ENCODE measurements around the gene CTDP1.

The CTDP1 gene

DNA sequence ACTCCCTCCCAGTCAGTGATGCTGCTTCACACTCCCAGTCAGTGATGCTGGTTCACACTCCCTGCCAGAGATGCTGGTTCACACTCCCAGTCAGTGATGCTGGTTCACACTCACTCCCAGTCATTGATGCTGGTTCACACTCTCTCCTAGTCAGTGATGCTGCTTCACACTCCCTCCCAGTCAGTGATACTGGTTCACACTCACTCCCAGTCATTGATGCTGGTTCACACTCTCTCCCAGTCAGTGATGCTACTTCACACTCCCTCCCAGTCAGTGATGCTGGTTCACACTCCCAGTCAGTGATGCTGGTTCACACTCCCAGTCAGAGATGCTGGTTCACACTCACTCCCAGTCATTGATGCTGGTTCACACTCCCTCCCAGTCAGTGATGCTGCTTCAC, 83.8 kb downstream of the CTDP1 start:
- DNase-seq (ENCODE audit: low read depth): no peak

DNA sequence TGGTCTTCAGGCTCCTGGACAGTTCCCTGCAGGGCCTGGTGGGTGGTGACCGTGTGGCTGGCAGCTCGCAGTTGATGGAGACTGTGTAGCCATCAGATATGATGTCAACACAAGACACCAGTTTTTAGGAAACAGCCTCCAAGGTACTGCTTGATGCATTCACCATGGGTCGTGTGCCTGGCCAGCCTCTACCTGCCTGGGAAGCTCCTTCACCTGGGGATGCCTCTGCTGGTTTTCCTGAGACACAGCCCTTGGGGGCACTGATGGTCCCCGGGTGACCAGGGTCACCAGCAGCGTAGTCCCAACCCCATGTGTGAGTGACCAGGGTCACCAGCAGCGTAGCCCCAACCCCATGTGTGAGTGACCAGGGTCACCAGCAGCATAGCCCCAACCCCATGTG, 84.5 kb downstream of the CTDP1 start:
- no peak for DNase-seq (ENCODE audit: low read depth)

DNA sequence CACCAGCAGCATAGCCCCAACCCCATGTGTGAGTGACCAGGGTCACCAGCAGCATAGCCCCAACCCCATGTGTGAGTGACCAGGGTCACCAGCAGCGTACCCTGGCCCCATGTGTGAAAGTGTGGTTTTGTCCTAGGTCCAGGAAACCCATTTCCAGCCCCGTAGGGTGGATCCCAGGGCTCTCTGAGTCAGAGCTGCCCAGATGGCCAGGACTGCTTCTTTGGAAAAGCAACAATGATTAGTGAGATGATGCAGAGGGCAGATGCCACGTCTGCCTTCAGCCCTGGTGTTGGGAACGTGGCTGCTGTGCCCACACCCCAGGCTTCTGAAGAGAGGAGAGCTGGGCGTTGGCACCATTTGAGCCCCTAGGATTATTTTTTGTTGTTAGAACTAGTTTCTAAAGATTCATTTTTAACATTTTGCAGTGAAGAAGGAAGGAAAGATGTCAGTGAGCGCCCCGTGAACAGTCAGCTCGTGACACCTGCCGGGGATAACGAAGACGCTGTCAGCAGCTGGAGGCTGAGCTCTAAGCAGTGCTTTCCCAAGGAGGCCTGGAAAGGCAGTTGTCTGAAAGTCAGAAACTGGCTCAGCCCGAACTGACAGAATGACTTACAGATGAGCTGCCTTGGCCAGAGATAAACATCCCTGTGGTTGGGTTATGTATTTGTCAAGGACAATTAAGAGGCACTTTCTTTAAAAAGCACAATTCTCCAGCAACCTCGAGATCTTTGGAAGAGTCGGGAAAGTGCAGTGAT, 86.1 kb downstream of the CTDP1 start:
- no peak for DNase-seq (ENCODE audit: low read depth)

DNA sequence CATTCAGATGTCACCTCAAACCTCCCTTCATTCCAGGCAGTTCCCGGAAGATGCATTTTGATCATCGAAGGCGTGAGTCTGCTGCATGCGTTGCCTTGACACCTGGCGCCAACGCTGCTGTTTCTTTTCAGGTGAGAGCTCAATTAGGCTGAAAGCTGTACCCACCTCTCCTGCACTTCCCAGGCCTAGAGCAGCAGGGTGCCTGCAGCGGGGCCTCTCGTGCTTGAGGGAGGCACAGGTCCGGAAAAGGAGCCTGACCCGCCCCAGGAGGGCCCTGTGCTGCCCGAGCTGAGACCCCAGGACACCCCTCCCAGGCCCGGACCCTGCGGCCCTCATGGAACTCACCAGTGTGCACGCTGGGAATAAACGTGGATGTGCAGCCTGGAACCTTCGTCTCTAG, 86.7 kb downstream of the CTDP1 start:
- DNase-seq (ENCODE audit: low read depth): no peak

DNA sequence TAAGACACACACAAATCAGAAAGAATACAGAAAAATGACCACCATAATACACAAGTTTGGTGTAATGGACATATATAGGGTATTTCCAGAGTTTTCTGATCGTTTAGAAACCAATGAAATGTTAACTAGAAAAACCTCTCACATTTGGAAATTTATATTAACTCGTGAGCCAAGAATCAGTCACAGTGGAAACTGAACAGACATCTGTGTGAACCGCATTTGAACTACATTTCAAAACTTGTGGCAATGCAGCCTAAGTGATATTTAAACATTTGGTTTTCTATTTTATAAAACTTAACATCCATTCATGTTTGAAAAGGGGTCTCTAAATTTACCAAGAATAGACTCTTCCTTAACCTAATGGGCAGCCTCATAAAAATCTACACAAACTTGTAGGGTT, 89.1 kb downstream of the CTDP1 start:
- no peak for DNase-seq (ENCODE audit: low read depth)

DNA sequence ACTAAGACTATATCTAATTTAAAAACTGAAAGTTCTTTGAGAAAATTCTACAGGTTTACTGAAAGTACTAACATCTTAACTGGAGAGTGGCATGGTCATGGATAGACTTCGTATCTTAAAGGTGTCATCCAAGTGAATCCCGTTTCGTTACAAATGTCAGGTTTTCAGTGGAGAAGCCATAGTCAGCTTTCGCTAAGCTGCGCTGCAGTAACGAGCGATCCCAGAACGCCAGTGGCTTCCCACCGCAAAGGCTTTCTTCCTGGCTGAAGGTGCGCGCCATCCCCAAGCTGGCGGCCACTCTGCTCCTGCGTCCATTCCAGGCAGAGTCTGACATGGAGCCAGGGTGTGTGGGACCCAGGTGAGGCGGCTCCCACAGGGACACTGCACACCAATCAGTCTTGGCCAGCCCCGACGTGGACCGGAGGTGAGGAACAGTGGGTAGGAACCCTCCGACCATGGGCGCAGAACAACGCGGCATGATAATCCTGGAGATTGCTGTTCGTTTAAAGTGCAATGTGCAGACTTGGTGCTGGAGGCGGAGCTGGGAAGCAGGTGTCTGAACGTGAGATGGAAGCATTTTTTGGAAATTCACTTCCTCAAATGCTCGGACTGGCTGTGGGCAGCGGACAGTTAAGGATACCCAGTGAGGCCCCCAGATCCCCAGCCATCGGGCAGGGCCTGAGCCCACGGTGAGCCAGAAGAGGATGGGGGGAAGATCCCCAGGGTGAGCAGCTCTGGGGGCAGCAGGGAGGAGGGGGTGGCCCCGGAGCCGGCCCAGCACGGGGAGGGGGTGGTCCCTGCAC, 90.3 kb downstream of the CTDP1 start:
- no peak for DNase-seq (ENCODE audit: low read depth)

DNA sequence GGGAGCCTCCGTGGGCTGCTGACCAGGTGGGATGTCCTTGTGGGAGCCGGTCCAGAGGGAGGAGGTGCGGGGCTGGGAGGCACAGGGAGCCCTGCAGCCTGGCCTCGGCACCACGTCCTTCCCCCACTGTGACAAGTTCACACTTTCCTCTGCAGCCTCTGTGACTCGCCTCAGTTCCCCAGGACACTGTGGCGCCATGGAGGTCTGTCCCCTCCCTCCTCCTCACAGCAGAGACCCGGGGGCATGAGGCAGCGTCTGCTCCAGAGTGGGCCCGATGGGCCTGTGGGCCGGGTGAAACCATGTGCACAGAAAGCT, 90.9 kb downstream of the CTDP1 start:
- no peak for DNase-seq (ENCODE audit: low read depth)

DNA sequence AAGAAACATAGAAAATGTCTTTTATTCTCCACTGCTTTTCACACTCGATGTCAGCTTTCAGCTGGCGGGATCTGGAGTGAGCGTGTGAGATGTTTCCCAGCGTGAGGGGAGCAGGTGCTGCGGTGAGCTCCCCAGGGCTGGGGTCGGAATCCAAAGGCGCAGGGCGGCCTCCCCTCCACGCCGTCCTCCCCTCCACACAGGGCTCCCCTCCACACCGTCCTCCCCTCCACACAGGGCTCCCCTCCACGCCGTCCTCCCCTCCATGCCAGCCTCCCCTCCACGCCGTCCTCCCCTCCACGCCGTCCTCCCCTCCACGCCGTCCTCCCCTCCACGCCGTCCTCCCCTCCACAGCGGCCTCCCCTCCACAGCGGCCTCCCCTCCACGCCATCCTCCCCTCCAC, 91.2 kb downstream of the CTDP1 start:
- no peak for DNase-seq (ENCODE audit: low read depth)

DNA sequence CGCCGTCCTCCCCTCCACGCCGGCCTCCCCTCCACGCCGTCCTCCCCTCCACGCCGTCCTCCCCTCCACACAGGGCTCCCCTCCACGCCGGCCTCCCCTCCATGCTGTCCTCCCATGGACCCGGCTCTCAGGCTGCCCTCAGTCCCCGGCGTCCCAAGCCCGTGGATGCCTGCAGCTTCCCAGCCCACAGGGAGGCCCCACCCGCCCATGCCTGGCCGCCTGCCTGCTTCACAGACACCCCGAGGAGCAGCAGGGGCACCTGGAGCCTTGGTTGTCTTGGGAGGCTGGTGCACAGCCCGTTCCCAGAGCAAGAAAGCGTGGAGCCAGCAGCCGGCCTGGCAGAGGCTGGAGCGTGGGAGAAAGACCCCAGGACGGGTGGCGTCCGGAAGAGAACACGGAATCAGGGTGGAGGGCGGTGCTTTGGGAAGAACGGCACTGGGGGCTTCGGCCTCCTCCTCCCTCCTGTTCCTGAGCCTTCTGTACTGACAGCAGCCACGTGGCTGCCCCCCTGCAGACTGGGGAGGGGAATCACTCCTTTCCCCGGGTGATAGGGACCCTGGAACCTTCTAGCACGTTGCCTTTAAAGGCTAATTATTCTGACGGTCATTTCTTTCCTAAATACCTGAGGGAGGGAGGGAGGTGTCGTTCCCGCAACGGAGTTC, 92.0 kb downstream of the CTDP1 start:
- DNase-seq (ENCODE audit: low read depth): no peak

DNA sequence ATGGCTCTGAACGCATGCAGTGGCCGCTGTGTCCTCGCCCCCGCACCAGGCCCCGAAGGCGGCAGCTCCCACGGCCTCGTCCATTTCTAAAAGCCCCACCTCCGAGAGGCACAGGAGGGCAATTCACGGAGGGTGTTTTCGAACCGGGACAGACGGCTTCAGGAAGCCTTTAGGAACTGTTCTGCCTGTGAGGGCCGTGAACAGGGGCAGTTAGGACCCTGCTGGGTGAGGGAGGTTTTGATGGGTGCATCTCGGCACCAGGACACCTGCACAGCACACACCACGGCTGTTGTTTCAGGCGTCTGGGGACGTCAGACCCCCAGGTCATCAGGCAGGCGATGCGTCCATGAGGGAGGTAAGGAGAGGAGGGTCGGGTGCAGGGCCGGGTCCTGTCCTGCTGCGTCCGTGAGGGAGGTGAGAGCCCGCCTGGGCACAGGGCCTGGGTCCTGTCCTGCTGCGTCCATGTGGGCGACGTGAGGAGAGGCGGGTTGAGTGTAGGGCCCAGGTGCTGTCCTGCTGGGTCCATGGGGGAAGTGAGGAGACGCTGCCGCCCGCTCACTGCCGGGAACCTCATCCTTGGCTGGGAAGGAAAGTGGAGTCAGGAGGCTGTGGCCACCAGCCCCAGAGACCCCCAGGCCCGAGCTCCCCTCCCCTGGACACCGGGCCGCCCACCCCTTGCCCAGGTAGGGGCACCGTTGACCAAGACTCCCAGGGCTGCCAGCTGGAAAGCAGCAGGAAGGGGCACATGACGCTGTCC, 92.7 kb downstream of the CTDP1 start:
- DNase-seq (ENCODE audit: low read depth): no peak

DNA sequence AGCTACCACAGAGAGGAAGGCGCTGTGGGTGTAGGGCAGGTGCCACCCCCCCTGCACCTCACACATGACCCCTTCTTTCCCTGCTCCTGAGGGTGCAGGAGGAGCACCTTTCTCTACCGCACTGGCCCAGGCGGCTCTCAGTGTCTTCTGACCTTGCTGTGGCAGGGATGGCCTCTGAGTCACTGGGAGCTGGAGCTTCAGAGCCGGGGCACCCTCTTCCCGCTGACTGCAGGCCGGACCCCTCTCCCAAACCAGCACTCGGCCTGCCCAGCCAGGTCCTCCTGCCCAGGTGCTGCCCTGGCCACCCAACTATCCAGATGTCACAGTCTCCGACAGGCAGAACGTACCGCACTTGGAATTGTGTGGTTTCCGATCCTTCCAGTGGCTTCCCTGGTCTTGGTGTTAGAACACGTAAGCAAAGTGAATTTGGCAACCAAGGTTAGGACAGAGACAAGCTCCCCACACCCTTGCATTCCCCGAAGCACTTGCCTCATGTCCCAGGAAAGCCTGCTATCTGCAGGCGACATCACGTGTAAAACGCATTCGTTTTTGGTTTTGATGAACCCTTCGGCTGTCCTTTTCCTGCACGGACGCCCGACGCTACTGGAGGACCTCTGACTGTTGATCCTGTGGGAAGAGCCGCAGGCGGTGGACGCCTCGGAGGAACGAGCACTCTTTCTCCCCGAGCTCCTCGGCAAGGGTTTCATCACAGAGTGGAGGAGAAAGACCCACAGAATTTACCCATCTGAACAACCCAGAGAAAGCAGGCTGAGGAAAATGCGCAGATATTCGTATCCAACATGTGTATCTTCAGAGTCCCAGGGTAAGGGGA, 93.5 kb downstream of the CTDP1 start:
- DNase-seq (ENCODE audit: low read depth): no peak

DNA sequence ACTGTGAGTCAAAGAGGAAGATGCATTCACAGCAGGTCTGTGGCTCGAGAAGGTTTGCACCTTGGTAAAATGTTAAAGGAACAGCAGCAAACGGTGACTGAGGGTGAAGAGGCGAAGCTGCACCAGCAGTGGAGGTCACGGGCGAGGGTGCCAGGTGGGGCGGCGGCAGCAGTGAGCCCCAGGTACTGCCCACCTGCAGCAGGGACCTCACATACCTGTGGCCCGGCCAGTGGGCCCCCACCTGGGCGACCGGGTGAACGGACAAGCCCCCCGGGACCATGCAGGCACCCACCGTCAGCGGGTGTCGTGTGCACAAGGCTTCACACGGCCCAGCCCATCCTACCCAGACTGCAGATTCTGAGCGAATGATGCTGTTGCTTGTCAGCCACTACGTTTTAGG, 94.5 kb downstream of the CTDP1 start:
- no peak for DNase-seq (ENCODE audit: low read depth)

DNA sequence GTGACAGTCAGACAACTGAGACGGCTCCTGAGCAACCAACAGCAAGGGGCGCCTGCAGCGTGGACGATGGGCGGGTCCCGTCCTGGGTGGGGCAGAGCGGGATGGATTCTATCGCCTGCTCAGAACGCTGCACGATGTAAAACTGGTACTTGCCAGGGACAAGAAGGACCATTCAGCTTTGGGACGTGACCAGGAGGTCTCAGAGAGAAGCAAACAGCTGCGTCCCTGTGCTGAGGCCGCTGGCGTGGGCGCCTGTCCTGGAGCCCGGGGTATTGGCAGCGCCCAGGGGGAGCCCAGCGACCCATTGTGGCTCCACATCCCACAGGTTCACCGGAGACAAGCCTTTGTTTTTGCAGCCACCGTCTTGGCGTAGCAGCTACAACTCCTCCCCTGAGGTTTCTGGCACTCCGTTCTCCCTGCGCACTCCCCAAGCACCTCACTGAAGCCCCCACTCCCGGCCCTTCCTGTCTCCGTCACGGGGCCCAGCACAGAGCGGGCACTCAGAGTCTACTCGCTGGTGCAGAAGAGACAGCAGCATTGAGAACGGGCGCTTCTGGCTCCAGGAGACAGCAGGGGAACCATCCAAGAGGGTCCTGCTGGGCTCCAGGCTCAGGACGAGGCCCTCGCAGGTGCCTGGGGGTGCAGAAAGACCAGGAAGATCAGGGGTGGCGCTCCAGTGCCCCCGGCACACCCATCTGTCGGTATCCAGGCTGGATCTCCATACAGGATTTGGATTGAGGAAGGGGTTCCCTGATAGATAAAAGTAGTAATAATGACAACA, 96.0 kb downstream of the CTDP1 start:
- no peak for DNase-seq (ENCODE audit: low read depth)

DNA sequence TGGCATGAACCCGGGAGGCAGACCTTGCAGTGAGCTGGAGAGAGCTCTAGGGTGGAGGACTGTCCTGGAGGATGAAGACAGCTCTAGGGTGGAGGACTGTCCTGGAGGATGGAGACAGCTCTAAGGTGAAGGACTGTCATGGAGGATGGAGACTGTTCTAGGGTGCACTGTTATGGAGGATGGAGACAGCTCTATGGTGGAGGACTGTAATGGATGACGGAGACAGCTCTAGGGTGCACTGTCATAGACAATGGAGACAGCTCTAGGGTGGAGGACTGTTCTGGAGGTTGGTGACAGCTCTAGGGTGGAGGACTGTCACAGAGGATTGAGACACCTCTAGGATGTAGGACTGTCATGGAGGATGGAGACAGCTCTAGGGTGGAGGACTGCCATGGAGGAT, 97.1 kb downstream of the CTDP1 start:
- DNase-seq (ENCODE audit: low read depth): no peak

DNA sequence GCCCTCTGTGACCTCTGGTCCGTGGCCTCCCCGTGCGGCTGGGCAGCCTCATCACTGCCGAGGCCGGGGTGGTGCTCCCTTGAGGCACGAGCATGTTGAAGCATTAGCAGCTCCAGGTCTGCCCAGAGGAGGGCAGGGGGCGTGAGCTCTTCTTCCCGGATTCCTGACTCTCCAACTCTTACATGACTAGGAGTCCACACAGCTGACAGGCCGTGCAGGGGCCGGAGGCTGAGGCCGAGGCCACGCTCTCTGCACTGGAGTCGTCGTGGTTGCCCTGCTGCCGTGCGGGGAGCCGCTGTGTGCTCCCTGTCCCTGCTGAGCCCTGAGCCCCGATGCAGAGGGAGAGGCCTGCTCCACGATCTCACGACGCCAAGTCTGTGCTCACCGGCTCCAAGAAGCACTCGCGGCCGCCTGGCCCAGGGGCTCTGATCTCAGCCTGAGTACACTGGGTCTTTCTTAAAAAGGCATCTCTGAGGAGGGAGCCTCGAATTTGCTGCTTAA, 98.7 kb downstream of the CTDP1 start:
- DNase-seq (ENCODE audit: low read depth): no peak

DNA sequence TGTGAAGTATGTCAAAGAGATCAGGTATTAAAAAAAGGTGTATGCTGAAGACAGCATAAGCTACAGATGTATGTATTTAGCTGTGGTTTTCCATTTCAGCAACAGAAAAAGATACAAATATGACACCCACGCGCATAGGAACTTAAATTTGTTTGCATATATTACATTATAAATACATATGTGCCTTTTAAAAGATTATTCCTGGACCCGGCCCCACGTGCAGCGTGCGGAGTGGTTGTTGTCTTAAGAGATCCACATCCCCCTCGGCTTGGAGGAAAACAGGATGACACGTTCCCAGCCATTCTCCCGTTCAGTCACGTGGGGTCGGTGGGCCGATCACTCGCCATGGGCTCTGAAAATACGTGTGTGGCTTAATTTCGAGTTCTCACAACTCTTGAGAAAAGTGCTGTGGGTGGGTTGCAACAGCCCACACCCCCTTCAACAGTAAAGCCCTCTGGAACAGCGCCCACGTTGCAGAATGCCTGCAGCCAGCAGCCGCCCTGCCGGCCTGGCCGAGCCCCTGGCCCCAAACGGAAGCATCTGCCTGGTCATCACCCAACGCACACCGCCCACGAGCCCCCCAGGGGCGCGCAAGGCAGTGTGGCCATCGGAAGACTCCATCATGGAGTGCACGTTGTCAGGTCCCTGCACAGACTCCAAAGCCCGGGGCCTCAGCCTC, 99.6 kb downstream of the CTDP1 start:
- no peak for DNase-seq (ENCODE audit: low read depth)

DNA sequence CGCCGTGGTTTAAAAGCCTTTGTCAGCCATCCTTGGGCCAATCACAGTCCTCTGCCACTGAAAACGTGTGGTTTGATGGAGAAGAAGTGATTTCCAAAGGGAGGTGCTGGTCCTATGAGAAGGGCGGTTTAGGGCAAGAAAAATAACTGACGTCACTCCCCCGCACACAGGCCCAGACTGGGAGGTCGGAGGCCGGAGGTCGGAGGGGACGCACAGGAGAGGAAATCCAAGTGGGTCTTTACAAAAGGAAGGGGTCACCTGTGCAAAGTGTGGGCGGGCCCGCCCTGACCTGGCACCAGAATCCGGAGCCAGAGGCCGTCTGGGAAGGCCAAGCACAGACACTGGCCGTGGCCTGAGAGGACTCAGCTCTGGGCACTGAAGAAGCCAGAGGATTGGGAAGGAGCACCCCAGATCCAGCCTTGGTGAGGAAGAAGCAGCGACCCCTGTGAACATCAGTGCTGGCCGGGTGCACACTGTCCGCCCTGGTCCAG, 100.1 kb downstream of the CTDP1 start:
- no peak for DNase-seq (ENCODE audit: low read depth)

DNA sequence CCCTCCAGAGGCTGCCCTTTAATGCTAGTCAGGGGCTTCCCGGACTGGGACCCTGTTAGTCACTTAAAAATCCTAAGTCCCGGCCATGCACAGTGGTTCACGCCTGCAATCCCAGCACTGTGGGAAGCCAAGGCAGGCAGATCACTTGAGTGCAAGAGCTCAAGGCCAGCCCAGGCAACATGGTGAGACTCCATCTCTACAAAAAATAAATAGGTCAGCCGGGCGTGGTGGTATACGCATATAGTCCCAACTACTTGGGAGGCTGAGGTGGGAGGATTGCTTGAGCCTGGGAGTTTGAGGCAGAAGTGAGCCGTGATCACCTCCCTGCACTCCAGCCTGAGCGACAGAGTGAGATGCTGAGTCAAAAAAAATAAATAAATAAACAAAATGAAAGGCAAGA, 100.9 kb downstream of the CTDP1 start:
- DNase-seq (ENCODE audit: low read depth): no peak

DNA sequence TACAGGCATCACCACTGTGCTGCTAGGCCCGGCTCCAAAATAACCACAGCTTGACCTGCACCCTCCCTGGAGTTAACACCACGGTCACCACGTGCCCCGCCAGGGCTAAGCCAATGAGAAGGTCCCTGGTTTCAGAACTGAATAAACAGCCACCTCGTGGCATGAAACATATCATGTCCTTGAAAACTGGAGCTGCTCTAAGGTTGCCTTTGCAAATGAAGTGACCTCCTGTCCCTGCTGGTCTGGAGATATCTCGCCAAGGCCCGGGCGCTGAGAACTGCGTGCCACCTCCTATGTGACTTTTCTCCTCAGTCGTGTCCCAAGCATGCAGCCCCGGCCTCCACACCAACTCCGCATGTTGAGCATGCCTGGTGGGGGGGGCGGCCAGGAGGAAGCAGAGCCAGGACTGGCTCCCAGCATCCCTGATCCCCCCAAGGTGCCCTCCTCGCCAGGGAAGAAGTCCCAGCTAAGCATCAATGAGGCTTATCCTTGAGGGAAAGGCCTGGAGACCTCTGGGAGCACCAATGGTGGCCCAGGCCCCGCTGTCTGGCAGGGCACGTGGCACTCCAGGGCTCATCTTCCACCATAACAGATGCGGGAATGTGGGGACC, 101.8 kb downstream of the CTDP1 start:
- no peak for DNase-seq (ENCODE audit: low read depth)
